SW 1271 (cell line): ENCODE measurements around the gene ACAP2.
"Not testable (repeated sequence)": the region's sequence is repeated elsewhere in the genome, so short reads cannot be mapped to it uniquely, and the experiment has no call there.

Experiments
- DNase-seq, 2 experiments: peaks; one replicate each; lab custom pipeline; 2025; lab: John Stamatoyannopoulos, UW

Gene ACAP2

DNA sequence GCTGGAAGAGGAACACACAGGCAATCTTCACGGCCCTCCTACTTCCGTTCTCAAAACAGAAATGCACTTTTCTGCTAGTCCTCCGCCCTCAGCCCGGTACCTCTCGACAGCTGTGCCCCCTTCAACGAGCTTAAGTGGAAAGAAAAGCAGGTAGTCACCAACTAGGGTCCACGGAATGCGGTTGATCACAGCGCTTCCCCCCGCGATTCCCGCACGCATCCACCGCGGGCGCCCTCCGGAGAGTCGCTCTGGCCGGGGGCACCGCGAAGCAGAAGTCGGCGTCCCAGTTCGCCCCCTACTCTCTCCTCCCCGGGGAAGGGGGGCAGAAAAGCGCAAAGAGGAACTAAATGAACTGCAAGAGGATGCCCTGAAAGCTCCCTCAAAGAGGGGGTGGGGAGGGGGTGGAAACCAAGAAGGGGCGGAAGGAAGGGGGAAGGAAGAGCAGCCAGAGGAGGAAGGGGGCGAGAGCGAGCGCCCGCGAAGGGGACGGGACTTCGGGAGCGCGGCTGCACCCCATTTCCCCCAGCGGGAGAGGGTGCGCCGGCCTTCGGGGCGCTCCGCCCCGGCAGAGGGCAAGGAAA lies 738 bp downstream of the ACAP2 start:
- peak in 1 of 2 experiments; percentile 32 for DNase-seq

DNA sequence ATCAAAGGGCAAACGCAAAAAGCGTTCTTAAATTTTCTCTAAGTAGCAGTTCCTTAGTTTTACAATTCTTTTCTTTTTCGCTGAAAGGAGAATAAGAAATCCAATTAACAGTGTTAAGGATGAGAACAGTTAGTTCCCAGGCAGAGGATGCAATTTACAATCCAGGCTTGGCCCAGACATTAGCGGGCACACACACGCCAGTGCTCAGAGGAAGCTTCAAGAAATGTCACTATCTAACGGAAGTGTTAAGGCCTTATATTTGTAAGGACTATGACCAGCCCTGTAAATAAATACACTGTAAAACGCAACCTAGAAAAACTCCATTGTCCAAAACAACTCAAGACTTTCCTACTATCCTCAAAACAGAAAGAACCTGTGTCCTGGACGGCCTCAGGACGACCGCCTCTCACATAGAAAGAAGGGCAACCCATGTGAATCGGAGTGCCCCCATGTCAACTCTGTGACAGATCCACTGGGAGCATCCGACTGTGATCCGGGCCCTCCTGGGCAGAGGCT lies 1.3 kb downstream of the ACAP2 start:
- DNase-seq, result peak in 1 of 2 experiments; percentile 65

DNA sequence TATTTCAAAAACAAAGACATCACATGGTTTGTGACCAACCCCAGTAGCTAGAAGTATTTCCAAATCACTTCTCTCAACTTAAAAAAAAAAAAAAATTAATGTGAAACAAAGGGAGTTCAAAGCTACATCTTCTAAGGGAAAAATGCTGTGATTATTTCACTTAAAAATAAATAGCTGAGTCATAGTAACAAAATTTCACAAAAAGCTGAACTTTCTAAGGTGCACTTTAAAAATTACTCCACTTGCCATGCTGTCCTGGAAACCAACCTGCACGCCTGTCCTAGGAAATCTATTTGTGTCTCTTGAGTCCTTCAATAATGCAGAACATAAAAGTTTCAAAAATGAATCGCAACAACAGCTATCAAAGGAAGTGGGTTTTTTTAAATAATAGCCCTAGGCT lies 1.8 kb downstream of the ACAP2 start:
- DNase-seq, result no peak

DNA sequence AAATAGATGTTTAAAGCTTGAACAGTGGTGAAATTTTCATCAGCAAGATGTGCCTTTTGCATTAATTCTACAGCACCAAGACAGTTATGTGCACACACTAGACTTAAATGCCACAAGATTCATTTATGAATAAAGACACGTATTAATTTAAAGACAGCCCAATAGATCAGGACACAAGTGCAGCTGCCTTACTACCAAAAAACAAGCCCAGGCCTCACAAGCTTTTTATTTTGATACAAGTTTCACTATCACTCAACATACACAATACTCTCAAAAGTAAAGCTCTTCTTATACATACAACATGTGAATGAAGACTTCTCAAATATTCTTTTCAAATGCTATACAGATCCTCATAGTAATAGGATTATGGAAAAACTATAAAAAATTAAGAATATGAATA lies 2.4 kb downstream of the ACAP2 start:
- no peak for DNase-seq

DNA sequence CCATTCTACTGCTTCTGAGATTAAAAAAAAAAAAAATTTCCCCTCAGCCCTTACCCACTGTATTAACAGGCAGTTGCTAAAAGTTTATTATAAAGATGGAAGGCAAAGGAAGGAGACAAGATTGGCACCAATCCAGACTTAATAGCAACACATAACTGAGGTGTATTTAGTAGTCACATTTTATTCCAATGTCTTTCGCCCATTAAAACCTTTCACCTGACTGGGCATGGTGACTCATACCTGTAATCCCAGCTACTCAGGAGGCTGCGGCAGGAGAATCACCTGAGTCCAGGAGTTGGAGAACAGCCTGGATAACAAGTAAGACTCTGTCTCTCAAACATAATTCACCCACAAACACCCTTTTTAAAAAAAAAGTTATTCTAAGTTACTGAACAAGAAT lies 4.4 kb downstream of the ACAP2 start:
- DNase-seq, result no peak

DNA sequence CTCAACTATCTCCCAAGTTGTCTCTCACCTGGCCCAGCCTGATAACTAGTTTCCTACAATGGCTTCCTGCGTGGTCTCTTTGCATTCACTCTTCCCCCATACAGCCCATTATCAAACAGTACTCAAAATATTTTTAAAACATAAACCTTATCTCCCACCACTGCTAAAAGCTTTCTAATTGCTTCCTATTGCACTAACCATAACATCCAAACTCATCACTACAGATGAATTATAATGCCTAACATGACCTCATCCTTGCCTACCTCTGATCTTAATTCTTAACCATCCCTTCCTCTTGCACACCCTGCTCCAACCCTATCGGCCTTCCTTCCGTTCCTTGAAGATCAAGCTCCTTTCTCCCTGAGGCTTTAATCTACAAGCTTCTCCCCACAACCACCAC lies 17.0 kb downstream of the ACAP2 start:
- no peak for DNase-seq

DNA sequence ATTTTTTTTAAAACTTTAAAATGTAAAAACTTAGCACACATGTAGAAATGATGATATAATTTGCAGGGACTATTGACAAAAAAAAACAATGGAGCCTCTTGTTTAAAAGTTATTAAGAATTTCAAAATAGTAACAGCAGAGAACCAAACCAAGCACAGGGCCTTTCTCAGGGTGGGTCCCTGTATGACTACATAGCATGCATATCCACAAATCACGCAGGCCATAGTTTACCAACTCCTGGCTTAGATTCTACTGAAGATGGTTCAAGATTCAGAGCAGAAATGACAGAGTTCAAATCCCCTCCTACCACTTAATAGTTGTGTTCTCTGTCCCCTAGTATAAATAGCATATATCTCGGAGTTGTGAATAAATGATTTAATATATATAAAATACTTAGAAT lies 19.0 kb downstream of the ACAP2 start:
- DNase-seq, result no peak

DNA sequence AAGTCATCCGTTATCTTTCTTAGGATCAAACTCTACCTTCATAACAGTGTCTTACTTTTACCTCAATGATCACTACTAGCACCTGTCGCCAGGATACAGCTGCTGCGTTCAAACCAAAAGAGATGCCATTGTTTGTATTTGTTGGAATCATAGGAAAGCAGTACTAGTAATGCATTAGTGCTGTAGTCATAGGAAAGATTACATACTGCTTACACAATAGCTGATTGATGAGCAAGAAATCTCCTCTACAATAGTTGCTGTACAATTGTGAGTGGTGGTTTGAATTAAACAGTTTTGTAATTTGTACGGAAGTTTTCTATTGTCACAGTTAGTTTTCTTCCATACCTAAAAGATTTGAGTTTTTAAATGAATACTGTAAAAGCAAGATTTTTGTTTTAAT lies 21.4 kb downstream of the ACAP2 start:
- DNase-seq, result no peak

DNA sequence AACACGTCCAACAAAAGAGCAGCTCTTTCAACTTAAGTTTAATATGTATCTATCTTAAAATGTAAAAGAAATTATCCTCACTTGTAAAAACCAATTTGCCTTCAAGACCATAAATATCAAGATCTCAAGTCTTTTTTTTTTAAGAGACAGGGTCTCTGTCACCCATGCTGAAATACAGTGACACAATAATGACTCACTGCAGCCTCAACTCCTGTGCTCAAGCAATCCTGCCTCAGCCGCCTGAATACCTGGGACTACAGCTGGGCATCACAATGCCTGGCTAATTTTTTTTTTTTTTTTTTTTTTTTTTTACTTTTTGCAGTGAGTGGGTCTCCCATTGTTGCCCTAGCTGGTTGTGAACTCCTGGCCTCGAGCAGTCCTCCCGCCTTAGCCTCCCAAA lies 26.0 kb downstream of the ACAP2 start:
- DNase-seq, result no peak

DNA sequence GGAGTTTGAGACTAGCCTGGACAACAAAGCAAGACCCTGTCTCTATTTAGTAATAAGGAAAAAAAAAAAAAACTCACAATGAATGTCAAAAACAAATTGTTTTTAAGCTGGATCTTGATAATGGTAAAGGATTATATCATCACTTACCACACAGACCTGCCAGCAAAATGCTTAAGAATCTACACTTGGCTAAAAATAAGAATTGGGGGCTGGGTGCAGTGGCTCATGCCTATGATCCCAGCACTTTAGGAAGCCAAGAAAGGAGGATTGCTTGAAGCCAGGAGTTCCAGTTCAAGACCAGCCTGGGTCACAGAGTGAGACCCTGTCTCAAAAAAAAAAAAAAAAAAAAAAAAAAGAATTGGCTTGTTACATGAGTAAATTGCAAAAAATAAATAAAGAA lies 31.0 kb downstream of the ACAP2 start:
- DNase-seq, result no peak

DNA sequence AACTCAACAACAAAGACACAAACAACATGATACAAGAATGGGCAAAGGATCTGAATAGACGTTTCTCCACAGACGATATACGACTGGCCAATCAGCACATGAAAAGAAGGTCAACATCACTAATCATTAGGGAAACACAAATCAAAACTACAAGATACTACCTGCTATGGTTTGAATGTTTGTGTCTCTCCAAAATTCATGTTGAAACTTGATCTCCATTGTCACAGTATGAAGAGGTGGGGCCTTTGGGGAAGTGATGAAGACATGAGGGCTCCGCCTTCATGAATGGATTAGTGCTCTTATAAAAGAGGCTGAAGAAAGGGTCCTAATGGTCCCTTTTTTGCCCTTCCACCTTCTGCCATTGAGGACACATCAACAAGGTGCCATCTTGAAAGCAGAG lies 32.3 kb downstream of the ACAP2 start:
- DNase-seq, result no peak

DNA sequence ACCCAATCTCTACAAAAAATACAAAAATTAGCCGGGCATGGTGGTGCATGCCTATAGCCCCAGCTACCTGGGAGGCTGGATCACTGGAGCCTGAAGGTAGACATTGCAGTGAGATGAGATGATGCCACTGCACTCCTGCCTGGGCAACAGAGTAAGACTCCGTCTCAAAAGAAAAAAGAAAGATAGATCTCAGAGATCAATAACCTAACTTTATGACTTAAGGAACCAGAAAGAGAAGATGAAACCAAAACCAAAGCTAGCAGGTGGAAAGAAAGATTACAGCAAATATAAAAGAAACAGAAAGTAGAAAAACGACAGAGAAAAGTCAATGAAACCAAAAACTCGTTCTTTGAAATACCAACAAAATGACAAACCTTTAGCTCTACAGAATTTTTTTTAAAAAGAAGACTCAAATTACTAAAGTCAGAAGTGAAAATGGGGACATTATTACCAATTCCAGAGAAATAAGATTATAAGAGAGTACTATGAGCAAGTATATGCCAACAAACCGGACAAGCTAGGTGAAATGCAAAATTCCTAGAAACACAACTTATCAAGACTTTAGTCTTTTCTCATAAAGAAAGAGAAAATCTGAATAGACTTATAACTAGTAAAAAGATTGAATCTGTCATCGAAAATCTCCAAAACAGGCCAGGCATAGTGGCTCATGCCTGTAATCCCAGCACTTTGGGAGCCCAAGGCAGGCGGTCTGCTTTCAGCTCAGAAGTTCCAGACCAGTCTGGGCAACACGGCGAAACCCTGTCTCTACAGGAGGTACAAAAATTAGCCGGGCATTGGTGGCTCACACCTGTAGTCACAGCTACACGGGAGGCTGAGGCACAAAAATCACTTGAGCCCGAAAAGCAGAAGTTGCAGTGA lies 35.0 kb downstream of the ACAP2 start:
- no peak for DNase-seq

DNA sequence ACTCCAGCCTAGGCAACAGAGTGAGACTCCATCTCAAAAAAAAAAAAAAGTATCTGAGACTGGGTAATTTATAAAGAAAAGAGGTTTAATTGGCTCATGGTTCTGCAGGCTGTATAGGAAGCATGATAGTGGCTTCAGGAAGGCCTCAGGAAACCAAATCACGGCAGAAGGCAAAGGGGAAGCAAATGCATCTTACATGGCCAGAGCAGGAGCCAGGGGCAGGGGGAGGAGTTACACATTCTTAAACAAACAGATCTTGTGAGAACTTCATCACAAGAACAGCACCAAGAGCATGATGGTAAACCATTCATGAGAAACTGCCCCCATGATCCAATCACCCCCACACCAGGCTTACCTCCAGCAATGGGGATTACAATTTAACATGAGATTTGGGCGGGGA lies 37.2 kb downstream of the ACAP2 start:
- DNase-seq, result no peak

DNA sequence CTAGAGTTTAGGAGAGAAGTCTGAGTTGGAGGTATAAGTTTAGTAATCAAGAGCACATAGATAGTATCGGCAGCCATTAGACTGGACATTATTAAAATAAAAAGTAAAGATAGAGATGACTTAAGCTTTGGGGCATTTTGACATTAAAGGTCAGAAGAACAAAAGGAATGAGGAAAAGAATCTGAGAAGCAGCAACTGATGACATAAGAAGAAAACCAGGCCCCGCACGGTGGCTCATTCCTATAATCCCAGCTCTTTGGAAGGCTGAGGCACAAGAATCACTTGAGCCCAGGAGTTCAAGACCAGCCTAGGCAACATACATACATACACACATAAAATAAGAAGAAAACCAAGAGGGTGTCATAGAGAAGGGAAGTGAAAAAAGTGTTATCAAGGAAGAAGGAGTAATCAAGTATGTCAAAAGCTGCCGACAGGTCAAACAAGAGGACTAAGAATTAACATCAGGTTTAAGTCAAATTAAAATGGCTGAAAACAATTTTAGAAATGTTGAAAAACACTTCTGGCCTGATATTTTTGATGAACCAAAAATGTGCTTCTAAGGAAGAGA lies 38.9 kb downstream of the ACAP2 start:
- DNase-seq, result no peak

DNA sequence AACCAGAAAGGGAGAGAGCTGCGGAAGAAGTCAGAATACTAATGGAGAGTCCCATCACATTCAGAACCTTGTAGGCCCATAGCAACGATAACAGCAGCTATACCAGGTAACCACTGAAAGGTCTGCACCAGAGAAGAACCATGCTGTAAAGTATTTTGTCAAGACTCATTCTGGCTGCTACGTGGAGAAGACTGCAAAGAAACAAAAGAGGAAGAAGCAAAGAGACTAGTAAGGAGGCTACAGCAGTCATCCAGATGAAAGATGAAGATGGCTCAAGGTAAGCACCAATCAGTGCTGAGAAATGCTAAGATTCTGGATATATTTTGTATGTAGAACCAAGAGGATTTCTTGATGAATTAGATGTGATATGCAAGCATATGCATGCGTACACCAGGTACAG lies 39.6 kb downstream of the ACAP2 start:
- DNase-seq, result no peak

DNA sequence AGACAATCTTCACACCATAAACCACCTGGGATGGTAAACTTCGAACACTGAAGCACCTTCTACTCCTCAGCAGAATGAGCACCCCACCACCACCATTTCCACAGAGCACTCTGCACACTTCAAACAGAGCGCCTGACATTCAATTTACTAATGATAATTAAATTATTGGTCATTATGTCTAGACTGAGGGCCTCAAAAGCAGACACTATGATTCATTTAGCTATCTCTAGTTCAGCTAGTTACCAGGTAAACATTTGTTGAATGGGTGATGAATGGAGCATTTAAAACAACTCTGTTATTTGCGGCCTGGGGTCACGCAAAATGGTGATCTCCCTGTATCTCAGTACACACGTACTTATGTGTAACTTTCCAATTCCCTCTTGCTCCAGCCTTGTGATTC lies 40.9 kb downstream of the ACAP2 start:
- no peak for DNase-seq

DNA sequence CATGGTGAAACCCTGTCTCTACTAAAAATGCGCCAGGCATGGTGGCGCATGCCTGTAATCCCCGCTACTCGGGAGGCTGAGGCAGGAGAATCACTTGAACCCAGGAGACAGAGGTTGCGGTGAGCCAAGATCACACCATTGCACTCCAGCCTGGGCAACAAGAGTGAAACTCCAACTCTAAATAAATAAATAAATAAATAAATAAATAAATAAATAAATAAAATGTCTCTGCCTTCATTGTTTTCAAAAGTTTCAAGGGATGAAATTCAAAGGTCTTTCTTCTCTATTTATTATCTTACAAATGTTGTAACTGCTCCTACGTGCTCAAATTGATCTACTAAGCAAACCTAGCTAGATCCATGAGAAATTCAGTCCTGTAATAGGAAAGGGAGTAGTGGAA lies 44.4 kb downstream of the ACAP2 start:
- not testable (repeated sequence) for DNase-seq

DNA sequence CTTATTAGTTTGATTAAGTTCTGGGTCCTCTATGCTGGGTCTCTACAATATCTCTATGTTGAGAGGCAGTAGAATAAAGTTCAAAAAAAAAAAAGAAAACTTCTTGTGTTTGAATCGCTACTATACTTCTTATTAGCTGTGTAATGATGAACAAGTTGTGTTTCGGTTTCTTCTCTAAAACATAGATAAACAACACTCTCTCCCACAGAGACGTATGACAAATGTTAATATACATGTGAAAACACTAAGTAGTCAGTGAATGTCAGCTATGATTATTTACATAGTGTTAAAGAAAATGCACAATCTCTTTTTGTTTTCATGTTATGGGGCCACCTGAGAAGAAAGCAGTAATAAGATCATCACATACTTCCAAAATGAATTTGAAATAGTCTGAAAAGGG lies 45.3 kb downstream of the ACAP2 start:
- DNase-seq, result no peak

DNA sequence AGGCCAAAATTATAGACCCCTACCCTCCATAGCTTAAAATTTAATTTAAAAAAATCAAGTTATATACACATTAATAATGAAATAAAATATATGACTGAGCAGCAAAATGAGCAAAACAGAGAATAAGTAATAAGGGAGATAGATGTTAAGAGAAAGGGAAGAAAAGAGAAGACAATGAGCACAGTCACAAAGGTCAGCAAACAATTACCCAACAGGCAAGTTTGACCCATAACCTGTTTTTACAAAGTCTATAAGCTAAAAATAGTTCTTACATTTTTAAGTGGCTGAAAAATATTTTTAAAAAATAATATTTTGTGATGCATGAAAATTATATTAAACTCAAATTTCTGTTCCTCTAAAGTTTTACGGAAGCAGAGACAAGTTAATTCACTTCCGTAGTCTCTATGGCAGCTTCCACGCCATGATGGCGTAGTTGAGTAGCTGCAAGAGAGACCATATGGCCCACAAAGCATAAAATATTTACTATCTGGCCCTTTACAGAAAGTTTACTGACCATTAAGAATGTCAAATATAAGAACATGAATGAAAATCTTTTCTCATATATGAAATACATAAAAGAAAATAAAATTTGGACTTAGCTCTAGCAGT lies 47.5 kb downstream of the ACAP2 start:
- no peak for DNase-seq

DNA sequence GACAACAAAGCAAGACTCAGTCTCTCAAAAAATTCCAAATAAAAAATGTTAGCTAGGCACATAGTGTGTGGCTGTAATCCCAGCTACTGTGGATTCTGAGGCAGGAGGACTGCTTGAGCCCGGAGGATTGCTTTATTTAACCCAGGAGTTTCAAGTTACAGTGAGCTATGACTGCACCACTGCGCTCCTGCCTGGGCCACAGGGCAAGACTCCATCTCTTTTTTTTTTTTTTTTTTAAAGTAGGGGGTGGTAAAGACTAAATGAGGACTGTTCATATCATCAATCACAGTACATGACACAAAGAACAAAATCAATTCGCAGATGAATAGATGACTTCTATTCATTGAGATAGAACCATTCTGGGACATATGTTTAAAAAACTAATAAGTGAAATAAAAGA lies 48.1 kb downstream of the ACAP2 start:
- DNase-seq, result no peak

DNA sequence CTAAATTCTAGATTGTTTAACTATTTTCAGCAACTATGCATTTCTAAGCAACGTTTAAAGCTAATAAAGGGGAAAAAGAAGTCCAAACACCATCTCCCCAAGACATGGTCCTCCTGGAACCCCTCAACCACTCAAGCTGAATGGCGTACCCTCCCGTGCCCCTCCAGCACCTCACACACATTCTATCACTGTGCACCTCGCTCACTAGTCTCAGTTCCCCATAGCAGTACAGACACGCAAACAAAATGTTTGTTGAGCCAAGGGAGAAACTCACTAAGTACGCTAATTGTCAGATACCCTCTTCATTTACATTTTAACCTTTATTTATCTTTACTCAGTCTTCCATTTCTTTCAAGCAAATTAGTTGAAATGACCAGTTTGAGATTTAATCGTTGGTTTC lies 48.8 kb downstream of the ACAP2 start:
- DNase-seq, result no peak

DNA sequence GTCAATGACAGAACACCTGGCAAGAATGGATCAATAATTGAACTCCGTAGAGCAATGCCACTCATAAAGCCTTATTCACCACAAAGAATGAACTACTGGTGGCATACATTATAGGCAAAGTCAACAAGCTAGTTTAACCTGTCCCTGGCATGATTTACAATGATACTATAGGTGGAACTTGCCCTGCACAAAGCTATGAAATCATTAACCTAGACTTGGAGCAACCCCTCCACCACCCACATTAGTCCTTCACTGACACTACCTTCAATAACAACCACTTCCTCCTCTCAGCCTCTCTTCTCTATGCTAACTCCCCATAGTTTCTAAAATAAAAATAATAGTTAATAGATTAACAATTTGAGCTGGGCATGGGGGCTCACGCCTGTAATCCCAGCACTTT lies 54.4 kb downstream of the ACAP2 start:
- DNase-seq, result no peak

DNA sequence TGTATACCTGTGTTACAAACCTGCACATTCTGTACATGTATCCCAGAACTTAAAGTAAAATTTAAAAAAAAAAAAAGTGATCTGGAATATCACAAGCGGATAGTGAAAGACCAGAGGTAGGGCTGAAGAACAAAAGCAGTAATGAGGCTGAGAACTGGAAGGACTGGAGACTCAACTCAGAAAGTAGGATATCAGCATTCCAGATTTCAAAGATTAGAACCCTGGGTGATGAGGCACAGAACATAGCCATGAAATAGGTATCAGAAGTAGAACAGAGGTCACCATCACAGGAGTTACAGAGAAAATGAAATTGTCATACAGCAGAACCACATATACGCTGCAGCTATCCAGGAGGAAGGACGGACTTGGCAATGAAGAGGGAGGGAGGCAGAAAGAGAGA lies 56.1 kb downstream of the ACAP2 start:
- DNase-seq, result no peak
